Smooth muscle cell (in vitro differentiated cells): ENCODE measurements around the gene LRP1B. TPM values are rescaled to one million over a fixed set of nuclear protein-coding genes. Genes with fewer than 3 reads are reported as not detected.

ENCODE experiments used
- DNase-seq: peaks from one replicate; lab custom pipeline; 2025; ENCODE audit not compliant: unreplicated experiment; lab: John Stamatoyannopoulos, UW
- H2AFZ ChIP-seq: fragments of 200-600 bp; sonication (generic); 2 replicates; pipeline ENCODE4 v1.6.0; 2016; ENCODE audit warnings: antibody characterized with exemption, low read depth, mild to moderate bottlenecking
- H3F3A ChIP-seq: fragments of 200-600 bp; sonication (generic); 2 replicates; pipeline ENCODE4 v1.6.0; 2017; ENCODE audit warnings: antibody characterized with exemption, low read depth
- H3K27ac ChIP-seq: fragments of 200-600 bp; sonication (generic); 2 replicates; pipeline ENCODE4 v1.5.1; 2016; ENCODE audit warnings: low read depth, mild to moderate bottlenecking
- H3K27me3 ChIP-seq: fragments of 200-600 bp; sonication (generic); 2 replicates; pipeline ENCODE4 v1.6.1; 2016; ENCODE audit warnings: low read depth, mild to moderate bottlenecking
- H3K36me3 ChIP-seq: fragments of 200-600 bp; sonication (generic); 2 replicates; pipeline ENCODE4 v1.5.1; 2016; ENCODE audit warnings: low read depth
- H3K4me1 ChIP-seq: fragments of 200-600 bp; sonication (generic); 2 replicates; pipeline ENCODE4 v1.5.1; 2016; ENCODE audit warnings: low read depth
- H3K4me2 ChIP-seq: fragments of 200-600 bp; sonication (generic); 2 replicates; pipeline ENCODE4 v1.6.0; 2016; ENCODE audit warnings: mild to moderate bottlenecking
- H3K4me3 ChIP-seq: fragments of 200-600 bp; sonication (generic); 2 replicates; pipeline ENCODE4 v1.5.1; 2016; ENCODE audit warnings: mild to moderate bottlenecking
- H3K79me2 ChIP-seq: fragments of 200-600 bp; sonication (generic); 2 replicates; pipeline ENCODE4 v1.6.0; 2016; ENCODE audit warnings: low read depth, mild to moderate bottlenecking
- H3K9ac ChIP-seq: fragments of 200-600 bp; sonication (generic); 2 replicates; pipeline ENCODE4 v1.6.0; 2016; ENCODE audit warnings: low read depth
- H3K9me3 ChIP-seq: fragments of 200-600 bp; sonication (generic); replicated peaks from 2 replicates; pipeline ENCODE4 v1.5.1; 2016; ENCODE audit warnings: low read depth
- H4K20me1 ChIP-seq: fragments of 200-600 bp; sonication (generic); 2 replicates; pipeline ENCODE4 v1.6.0; 2016; ENCODE audit warnings: low read depth
- CTCF ChIP-seq: fragments of 200-600 bp; sonication (generic); IDR thresholded peaks from 2 replicates; pipeline ENCODE4 v1.5.1; 2017; ENCODE audit warnings: borderline replicate concordance, mild to moderate bottlenecking, antibody characterized with exemption; ENCODE audit not compliant: insufficient read depth, poor library complexity, severe bottlenecking
- WGBS: methylation state at CpG from one replicate; pipeline ENCODE4 v1.1.7; 2016; ENCODE audit warnings: low lambda C conversion rate; 5-methylcytosine and 5-hydroxymethylcytosine counted together
- polyA plus RNA-seq: library from polyadenylated mRNA; unstranded; fragments of >200 nt; fragmentation: Nextera tagmentation; extraction: Ambion mirVana; gene quantifications from 2 replicates; pipeline ENCODE4 v1.2.1, GENCODE V29; 2016
- total RNA-seq: library from RNA; depleted of rRNA; stranded (reverse); fragments of >200 nt; gene quantifications from 2 replicates; pipeline ENCODE4 v1.2.3, GENCODE V29; 2014

Gene LRP1B
- total and polyA plus RNA-seq, 2 experiments from 2014 or later, result 0.08 to 2.9 TPM

DNA sequence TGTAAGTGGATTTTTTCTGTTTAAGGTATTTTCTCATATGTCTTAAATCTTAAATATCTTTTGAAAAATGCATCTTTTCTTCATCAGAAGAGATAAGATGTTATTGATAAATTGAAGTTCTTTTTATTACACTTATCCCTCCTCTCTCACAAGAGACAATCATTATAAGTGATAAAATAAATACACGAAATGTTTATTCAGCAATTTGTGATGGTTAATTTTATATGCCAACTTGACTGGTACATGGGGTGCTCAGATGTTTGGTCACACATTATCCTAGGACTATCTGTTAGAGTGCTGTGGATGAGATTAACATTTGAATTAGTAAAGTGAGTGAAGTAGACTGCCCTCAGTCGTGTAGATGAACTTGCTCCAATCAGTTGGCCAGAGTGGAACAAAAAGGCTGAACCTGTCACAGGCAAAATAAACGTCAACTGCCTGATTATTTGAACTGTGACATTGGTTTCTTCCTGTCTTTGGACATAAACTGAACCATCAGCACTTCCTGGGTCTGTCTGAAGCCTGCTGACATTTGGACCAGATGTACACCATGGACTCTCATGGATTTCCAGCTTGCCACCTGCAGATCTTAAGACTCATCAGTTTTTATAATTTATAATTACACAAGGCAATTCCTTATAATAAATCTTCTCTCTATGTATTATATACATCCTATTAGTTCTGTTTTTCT lies 1126.7 kb downstream of the LRP1B start:
- H3K4me1 ChIP-seq, result no peaks in the 10 kb centered on the region
- H3K9ac ChIP-seq, result no peak overlapping the region
- 61% methylated on average over 3 of the region's 3 CpGs for WGBS
- no peaks in the 10 kb centered on the region for H3K27me3 ChIP-seq
- H3K36me3 ChIP-seq, result no peaks in the 10 kb centered on the region
- H3K27ac ChIP-seq, result no peak overlapping the region
- no peaks in the 10 kb centered on the region for H4K20me1 ChIP-seq
- no peaks in the 10 kb centered on the region for H3K9me3 ChIP-seq
- no peak overlapping the region for H3K4me2 ChIP-seq
- no peak overlapping the region for H2AFZ ChIP-seq
- DNase-seq, result no peak
- H3K4me3 ChIP-seq, result no peak overlapping the region
- no peaks in the 10 kb centered on the region for H3K79me2 ChIP-seq
- H3F3A ChIP-seq, result no peaks in the 10 kb centered on the region
- no peak for TF ChIP-seq CTCF

DNA sequence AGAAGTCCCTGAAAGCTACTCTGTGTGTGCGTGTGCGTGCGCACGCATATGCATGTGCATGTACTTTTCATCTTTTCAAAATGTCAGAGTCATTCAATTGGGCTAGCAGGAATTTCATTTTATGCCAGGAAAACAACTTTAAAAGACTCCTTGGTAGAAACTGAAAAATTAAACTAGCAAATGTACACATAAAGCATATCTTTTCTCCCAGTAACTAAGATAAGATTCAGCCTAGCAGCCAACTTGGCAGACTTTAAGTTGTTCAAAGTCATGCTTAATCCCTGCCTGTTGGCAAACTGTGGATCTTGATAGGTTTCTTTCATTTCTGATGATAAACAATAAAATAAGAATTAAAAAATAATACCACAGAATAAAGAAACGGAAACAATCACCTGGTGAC lies 1129.1 kb downstream of the LRP1B start:
- Histone ChIP-seq H3F3A (peaks cover 8% of the 10 kb centered on the region), H4K20me1 (no peaks in the 10 kb centered on the region), H3K36me3 (no peaks in the 10 kb centered on the region), H3K4me2 (no peak overlapping the region), H3K4me1 (peaks cover under 1% of the 10 kb centered on the region), H2AFZ (peak overlapping the region; percentile 50), H3K4me3 (no peak overlapping the region), H3K79me2 (no peaks in the 10 kb centered on the region), H3K9ac (no peak overlapping the region), H3K9me3 (no peaks in the 10 kb centered on the region), H3K27me3 (no peaks in the 10 kb centered on the region), H3K27ac (no peak overlapping the region)
- WGBS, result 92% methylated on average over 5 of the region's 5 CpGs
- DNase-seq, result no peak
- no peak for TF ChIP-seq CTCF

DNA sequence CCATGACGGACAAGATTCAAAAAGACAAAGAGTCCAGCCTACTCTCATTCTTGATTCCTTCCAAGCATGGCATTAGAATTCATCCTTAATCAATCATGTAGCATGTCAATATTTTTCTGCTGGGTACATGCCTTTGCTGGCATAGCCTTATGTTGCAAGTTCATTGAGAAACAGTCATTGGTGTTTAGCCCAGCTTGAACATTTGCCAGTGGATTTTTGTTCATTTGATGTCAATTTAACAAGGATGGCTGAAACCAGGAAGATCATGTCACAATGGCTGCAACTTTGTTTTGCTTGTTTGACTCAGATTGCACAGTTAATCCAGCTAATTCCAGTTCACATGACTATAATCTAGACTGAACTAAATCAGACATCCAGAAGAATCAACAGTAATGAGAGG lies 1132.2 kb downstream of the LRP1B start:
- TF ChIP-seq CTCF, result no peak
- no peak overlapping the region for H3K27ac ChIP-seq
- no peak for DNase-seq
- H3K27me3 ChIP-seq, result no peaks in the 10 kb centered on the region
- H3F3A ChIP-seq, result peaks cover 8% of the 10 kb centered on the region
- H3K36me3 ChIP-seq, result no peaks in the 10 kb centered on the region
- H2AFZ ChIP-seq, result no peak overlapping the region
- H3K79me2 ChIP-seq, result no peaks in the 10 kb centered on the region
- H3K4me1 ChIP-seq, result peaks cover 7% of the 10 kb centered on the region
- no peaks in the 10 kb centered on the region for H3K9me3 ChIP-seq
- no peak overlapping the region for H3K4me3 ChIP-seq
- no peak overlapping the region for H3K9ac ChIP-seq
- 94% methylated on average over 1 of the region's 1 CpG for WGBS
- no peaks in the 10 kb centered on the region for H4K20me1 ChIP-seq
- peak overlapping the region; percentile 29 for H3K4me2 ChIP-seq

DNA sequence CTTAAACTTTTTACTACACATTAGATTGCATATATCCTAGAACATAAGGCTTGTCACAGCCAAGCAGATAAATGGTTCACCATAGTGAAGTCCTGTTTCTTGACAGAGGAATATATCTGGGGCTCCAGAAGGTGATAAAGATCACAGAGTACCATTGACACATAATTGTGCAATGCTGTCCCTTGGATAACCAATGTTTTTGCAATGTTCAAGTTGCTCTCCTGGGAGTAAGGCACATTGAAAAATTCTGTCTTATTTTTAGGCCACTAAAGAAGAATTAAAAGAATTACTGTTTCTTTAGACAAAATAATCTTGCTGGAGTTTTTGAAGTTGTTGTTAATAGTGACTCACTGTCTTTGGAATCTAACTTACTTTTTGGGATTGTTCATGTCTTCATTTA lies 1132.8 kb downstream of the LRP1B start:
- Histone ChIP-seq H3K27me3 (no peaks in the 10 kb centered on the region), H3K27ac (peak overlapping the region; percentile 33), H3K4me1 (peaks cover 7% of the 10 kb centered on the region), H3K4me3 (no peak overlapping the region), H2AFZ (peak overlapping the region; percentile 68), H3F3A (peaks cover 8% of the 10 kb centered on the region), H3K79me2 (no peaks in the 10 kb centered on the region), H3K9ac (no peak overlapping the region), H3K9me3 (no peaks in the 10 kb centered on the region), H4K20me1 (no peaks in the 10 kb centered on the region), H3K4me2 (peak overlapping the region; percentile 29), H3K36me3 (no peaks in the 10 kb centered on the region)
- TF ChIP-seq CTCF, result no peak
- no peak for DNase-seq
